Progenitor cell of endocrine pancreas (in vitro differentiated cells): ENCODE measurements around the gene GABRB3. TPM values are rescaled to one million over a fixed set of nuclear protein-coding genes. Genes with fewer than 3 reads are reported as not detected.
A peak's percentile ranks its signal among the peaks of the same experiment; 100 is the strongest.

Experiments used
- DNase-seq: peaks from one replicate; pipeline ENCODE4 v3.0.0; 2021; ENCODE audit warnings: low spot score; ENCODE audit not compliant: unreplicated experiment
- H3K27ac Mint-ChIP-seq: 2 replicates; pipeline ENCODE4 v1.8.0; 2021; ENCODE audit warnings: mild to moderate bottlenecking, moderate library complexity, mixed read lengths
- H3K27me3 Mint-ChIP-seq: 2 replicates; pipeline ENCODE4 v1.8.0; 2021; ENCODE audit warnings: mixed read lengths
- H3K36me3 Mint-ChIP-seq: 2 replicates; pipeline ENCODE4 v1.8.0; 2022; ENCODE audit warnings: mixed read lengths; ENCODE audit not compliant: insufficient read depth
- H3K4me1 Mint-ChIP-seq: 2 replicates; pipeline ENCODE4 v1.8.0; 2021; ENCODE audit warnings: low read depth, mixed read lengths
- H3K4me3 Mint-ChIP-seq: 2 replicates; pipeline ENCODE4 v1.8.0; 2021; ENCODE audit warnings: low read depth, mild to moderate bottlenecking, moderate library complexity, mixed read lengths
- H3K9me3 Mint-ChIP-seq: 2 replicates; pipeline ENCODE4 v1.8.0; 2021; ENCODE audit warnings: low read depth, mixed read lengths
- total RNA-seq: library from RNA; stranded (reverse); gene quantifications from 2 replicates; pipeline ENCODE4 v1.2.1, GENCODE V29; 2021
- TF ChIP-seq, protein P1 (sequence below): fragments of 200-600 bp; sonication (generic); IDR thresholded peaks from one replicate; pipeline ENCODE4 v1.5.0; 2021; ENCODE audit warnings: antibody characterized with exemption, mild to moderate bottlenecking; ENCODE audit not compliant: unreplicated experiment

GABRB3 gene
- total RNA-seq, 1 donor from 2014 or later, result 20.9 TPM

DNA sequence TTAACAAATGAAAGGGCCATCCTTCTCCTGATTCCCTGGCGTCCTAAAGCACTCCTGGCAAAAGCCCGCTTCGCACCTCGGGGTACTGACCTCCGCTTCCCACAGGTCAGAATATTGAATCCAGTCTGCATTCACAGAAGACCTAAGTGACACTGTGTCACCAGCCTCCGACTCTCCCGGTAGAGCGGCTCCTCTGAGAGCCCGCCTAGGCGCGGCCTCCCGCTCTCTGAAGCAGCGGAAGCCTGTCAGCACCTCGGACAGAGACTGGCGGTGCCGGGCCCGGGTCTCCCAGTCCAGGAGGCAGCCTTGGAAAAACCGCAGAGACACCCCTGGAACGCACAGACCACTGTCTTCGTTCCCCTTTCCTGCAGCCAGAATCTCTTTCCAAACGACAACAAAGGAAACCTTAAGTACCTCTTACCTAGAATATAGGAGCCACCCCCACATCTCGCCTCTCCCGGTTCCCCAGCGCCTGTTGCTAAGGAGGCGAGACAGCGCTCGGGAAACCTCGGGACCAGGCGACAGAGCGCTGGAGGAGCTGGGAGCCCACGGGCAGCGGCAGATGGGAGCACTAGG lies 1.2 kb downstream of the GABRB3 start:
- peak overlapping the region; percentile 76 for H3K4me3 Mint-ChIP-seq
- no peaks in the 10 kb centered on the region for H3K36me3 Mint-ChIP-seq
- peaks cover 49% of the 10 kb centered on the region for H3K27me3 Mint-ChIP-seq
- peak overlapping the region; percentile 35 for H3K27ac Mint-ChIP-seq
- no peaks in the 10 kb centered on the region for H3K9me3 Mint-ChIP-seq
- peak; percentile 79 for DNase-seq
- H3K4me1 Mint-ChIP-seq, result peaks cover 11% of the 10 kb centered on the region
- TF ChIP-seq, protein P1, sequence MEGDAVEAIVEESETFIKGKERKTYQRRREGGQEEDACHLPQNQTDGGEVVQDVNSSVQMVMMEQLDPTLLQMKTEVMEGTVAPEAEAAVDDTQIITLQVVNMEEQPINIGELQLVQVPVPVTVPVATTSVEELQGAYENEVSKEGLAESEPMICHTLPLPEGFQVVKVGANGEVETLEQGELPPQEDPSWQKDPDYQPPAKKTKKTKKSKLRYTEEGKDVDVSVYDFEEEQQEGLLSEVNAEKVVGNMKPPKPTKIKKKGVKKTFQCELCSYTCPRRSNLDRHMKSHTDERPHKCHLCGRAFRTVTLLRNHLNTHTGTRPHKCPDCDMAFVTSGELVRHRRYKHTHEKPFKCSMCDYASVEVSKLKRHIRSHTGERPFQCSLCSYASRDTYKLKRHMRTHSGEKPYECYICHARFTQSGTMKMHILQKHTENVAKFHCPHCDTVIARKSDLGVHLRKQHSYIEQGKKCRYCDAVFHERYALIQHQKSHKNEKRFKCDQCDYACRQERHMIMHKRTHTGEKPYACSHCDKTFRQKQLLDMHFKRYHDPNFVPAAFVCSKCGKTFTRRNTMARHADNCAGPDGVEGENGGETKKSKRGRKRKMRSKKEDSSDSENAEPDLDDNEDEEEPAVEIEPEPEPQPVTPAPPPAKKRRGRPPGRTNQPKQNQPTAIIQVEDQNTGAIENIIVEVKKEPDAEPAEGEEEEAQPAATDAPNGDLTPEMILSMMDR, result no peak

DNA sequence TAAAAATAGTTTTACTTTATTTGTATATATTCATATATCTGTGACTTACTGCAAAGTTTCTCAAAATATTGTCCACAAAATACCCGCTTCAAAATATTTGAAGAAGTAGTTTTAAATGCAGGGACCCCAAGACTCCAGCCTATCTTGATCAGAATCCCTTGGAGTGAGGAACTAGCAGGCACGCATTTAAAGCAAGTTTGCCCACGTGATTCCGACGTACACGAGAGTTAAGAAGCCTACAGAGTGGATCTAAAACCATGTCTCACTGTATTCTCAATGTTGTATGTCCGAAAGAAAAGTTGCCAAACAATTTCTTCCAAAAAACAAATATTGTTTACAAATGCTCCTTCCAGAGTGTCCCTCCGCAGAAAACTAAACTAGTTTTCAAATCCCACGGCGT lies 1.7 kb downstream of the GABRB3 start:
- Mint-ChIP-seq H3K27ac (no peak overlapping the region), H3K4me3 (no peak overlapping the region), H3K4me1 (peaks cover 11% of the 10 kb centered on the region), H3K9me3 (no peaks in the 10 kb centered on the region), H3K36me3 (no peaks in the 10 kb centered on the region), H3K27me3 (peaks cover 48% of the 10 kb centered on the region)
- no peak for DNase-seq
- TF ChIP-seq, protein P1, result no peak

DNA sequence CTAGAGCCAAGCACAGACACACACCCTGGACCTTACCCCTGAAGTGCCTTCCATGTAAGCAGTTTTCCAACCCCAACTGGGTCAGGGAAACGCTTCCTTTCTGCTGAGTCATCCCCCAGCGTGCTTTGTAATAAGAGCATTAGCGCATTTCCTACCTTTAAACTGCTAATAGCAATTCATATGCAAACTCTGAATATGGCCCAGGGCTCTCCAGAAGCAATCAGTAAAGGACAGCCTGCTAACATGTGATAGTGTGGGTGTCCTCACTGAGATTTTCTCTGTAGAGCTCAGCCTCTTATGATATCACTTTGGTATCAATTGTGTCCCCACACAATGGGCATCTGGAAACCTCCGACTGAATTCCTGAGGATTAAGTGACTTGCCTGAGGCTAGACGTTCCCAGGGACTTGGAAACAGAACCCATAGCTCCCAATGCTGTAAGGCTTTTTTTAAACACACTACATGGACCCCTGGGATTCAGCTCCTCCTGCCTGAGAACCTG lies 5.6 kb downstream of the GABRB3 start:
- Mint-ChIP-seq H3K27ac (no peak overlapping the region), H3K9me3 (no peaks in the 10 kb centered on the region), H3K36me3 (no peaks in the 10 kb centered on the region), H3K27me3 (peaks cover 27% of the 10 kb centered on the region), H3K4me3 (no peak overlapping the region), H3K4me1 (peaks cover 7% of the 10 kb centered on the region)
- no peak for DNase-seq
- TF ChIP-seq, protein P1, result no peak

DNA sequence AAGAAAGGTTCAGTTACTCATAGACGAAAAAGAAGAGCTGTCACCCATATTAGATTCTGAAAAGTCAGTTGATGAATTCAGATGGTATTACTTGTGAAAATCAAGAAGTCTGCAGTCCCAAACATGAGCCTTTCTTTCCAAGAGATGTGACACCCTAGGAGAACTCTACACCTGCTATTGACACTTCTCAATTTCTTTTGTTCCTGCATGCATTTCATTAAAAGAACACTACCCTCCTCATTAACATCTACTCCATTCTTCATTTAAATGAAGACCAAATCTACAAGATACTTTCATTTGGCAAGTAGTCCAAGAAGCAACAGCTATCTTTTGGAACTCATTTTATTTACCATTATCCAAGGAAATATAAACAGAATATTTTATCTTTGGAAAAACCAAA lies 6.6 kb downstream of the GABRB3 start:
- peaks cover under 1% of the 10 kb centered on the region for H3K4me1 Mint-ChIP-seq
- no peak for DNase-seq
- peaks cover 20% of the 10 kb centered on the region for H3K27me3 Mint-ChIP-seq

DNA sequence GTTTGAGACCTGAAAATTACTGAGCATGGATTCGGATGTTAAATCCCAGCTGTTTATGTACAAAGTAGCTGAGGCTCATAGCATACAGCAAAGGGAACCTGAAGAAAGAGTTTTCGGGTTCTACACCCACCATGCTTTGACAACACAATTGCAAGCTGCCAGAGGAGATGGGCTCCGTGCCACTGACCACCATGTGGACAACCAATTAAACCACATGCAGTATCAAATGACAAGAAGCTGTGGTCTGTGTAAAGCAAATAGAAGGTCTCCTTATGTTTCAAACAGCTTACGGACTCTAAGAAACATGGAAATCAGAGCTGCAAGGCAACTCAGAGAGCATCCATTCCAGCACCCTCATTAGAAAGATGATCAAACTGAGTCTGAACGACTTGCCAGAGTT lies 12.9 kb downstream of the GABRB3 start:
- Mint-ChIP-seq H3K27ac (no peak overlapping the region), H3K9me3 (no peaks in the 10 kb centered on the region), H3K27me3 (peaks cover 3% of the 10 kb centered on the region), H3K4me1 (peaks cover 11% of the 10 kb centered on the region), H3K4me3 (no peak overlapping the region), H3K36me3 (no peaks in the 10 kb centered on the region)
- TF ChIP-seq, protein P1, result no peak
- no peak for DNase-seq

More for the DNA sequence above, 6.6 kb downstream of the GABRB3 start:
- no peaks in the 10 kb centered on the region for H3K9me3 Mint-ChIP-seq
- no peak overlapping the region for H3K27ac Mint-ChIP-seq
- H3K4me3 Mint-ChIP-seq, result no peak overlapping the region
- TF ChIP-seq, protein P1, result no peak
- no peaks in the 10 kb centered on the region for H3K36me3 Mint-ChIP-seq
